Forelimb muscle (tissue), 1 donor: ENCODE results near the gene CAMK1G. TPM values are rescaled to one million over a fixed set of nuclear protein-coding genes. Genes with fewer than 3 reads are reported as not detected.

ENCODE experiments used
- DNase-seq: peaks from one replicate; pipeline ENCODE4 v3.0.0-alpha.2; 2013; ENCODE audit warnings: low read depth
- polyA plus RNA-seq: library from polyadenylated mRNA; unstranded; fragments of 120-200 nt; gene quantifications from one replicate; pipeline ENCODE4 v1.2.1, GENCODE V29; 2013; ENCODE audit not compliant: insufficient read length

CAMK1G gene
- polyA plus RNA-seq, 1 donor: not detected

DNA sequence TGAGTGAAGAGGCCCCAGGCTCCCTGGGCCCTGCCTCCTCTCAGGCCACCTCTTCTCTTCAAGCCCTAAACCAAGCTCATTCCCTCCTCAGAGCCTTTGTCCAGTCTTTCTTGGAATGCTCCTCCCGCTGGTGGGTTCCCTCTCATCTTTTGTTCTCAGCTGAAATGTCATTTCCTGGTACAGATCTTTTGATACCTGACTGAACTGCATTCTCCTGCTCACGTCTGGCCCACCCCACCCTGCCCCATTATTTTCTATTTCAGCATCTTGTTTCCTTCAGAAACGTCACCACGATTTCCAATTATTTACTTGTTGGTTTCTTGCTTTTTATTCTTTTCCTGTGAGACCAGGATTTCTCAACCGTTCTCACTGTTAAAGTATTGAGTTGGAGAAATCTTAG is 52.3 kb downstream of the CAMK1G start:
- no peak for DNase-seq

DNA sequence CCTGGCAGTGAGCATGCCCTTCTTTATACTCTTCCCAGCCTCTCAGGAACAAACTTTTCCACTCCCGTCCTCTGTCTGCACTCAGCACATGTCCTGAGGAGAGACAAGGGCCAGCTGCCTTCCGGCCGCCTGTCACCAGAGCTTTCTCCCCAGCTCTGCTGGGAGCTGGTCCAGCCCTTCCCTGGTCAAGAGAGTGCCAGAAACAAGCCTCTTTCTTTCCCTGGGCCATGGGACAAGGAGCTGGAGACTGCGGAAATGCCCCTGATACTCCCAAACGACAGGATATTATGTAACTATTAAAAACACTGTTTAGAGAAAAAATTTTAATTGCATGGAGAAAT is 58.3 kb downstream of the CAMK1G start:
- DNase-seq: no peak

DNA sequence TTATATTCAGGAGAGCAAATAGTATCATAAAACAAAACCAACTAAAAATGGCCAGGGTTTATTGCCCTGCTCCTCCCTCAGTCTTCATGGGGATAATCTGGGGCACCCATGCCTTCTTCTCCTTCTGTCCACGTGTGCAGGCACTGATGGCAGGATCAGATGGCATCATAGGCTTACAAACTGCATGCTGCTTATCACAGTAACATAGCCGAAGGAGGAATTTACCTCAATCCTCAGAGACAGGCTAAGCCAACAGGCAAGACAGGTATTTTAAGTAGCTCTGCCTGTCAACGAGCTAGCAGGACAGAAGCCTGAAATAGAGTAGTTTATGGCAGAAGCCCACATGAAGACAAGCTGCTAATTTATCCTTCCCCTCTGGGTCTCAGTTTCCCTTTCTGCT is 59.3 kb downstream of the CAMK1G start:
- DNase-seq: no peak

DNA sequence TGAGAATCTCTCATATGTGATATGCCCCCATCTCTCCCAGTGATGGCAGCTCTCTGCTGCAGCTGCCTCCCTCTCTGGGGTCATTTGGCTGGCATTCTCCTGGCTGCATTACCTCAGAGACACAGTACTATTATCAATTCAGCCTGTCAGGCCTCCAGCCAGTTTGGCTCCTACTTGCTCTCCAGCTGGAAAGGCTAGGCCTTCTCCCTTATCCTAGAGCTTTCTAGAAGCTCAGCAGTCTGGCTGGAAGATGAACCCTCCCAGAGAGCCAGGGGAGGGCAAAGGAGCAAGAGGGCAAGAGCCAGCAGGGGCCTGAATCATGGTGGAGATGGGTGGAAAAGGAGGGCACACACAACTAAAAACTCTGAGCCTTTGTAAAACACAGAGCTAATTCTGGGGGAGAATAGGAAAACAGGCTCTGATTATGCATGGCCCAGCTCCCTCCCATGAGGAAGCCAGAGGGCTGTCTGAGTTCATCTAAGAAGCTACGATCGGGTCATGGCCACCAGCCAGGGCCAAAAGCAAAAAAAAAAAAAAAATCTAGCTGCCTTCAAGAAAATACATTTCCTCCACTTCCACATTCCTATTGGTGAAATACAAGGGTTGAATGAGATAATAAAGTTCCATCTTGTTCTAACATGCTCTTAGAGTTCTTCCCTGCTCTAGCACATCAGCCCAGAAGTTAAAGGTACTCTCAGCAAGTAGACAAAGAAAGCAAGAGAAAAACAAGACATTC is 59.9 kb downstream of the CAMK1G start:
- no peak for DNase-seq

DNA sequence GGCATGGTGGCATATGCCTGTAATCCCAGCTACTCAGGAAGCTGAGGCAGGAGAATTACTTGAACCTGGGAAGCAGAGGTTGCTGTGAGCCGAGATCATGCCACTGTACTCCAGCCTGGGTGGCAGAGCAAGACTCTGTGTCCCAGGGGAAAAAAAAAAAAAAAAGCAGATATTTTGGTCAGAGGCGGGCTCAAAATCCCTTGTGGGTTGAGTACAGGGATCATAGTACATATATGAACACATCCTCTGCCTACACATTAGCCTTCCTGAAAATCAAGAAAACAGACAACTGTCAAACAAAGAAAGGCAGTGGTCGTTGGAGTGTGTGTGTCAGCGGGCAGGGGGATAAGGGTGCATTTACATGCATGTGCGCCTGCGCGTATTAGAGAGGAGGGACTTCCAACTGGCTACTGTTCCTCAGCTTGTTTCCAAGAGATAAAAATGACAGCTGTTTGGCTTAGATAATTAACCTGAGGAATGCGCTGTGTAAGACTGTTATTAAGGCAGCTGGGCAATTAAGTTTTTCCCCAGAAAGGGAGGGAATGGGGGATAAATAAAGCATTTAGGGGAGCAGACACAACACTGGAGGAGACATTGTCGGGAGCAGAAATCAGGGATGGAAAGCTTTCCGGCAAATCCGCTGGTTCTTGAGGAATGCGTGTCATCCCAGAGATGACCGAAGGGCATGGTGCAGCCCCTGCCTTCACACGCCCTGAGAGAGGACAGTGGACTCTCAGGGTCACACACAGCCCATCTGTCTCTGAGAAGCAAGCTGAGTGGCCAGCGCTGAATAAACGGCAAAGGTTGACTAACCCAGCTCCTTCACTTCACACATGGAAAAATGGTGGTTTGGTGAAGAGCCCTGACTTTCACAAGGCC is 62.3 kb downstream of the CAMK1G start:
- no peak for DNase-seq

DNA sequence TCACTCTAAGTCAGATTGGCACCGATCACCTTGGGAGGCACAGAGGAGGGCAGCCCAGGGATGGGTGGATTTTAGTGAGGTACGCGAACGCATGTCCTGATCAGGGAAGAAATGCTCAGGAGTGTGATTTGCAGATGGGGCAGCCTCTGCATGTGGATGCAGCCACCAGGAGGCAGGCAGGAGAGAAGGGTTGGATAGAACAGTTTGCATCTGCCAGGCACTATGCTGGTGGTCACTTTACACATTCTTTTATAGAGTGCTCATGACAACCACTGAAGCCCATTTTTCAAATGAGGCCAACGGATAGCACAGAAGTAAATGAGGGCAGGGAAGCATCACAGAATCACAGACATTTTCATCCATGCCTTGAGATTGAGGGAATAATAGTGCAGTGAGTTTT is 63.0 kb downstream of the CAMK1G start:
- no peak for DNase-seq

DNA sequence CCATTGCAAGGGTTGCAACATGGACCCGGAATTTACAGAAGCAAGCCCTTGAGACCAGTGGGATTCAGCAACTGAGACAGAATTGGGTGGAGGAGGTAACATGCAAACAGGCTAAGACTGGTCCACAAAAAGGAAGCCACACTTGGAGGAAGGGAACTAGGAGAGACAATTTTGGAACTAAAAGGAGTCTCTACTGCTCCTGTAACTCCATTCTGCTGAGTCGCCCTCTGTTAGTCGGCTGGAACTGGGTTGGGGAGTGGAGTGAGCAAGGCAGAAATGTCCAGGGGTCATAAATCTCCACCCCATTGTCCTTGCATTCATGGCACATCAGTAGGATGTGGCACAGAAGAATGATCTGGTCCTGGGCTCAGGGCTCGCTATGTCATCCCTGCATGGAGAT is 63.6 kb downstream of the CAMK1G start:
- DNase-seq: no peak

DNA sequence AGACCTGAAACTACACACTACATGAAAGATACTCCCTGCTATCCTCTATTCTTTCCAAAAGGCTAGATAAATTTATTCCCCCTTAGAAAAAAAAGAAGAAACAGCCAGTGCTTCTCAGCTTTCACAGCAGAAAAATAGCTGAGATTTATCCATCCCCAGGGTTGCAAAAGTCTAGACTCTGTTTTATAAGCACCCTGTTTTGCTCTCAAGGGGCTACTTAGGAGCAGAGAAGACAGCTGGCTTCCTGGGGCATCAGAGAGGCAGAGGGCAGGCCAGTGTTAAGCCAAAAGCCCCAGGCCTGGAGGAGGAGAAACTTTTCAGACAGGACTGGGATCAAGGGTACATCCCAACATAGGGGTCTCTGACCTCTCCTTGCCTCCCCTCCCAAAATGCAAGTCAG is 64.8 kb downstream of the CAMK1G start:
- DNase-seq: no peak

DNA sequence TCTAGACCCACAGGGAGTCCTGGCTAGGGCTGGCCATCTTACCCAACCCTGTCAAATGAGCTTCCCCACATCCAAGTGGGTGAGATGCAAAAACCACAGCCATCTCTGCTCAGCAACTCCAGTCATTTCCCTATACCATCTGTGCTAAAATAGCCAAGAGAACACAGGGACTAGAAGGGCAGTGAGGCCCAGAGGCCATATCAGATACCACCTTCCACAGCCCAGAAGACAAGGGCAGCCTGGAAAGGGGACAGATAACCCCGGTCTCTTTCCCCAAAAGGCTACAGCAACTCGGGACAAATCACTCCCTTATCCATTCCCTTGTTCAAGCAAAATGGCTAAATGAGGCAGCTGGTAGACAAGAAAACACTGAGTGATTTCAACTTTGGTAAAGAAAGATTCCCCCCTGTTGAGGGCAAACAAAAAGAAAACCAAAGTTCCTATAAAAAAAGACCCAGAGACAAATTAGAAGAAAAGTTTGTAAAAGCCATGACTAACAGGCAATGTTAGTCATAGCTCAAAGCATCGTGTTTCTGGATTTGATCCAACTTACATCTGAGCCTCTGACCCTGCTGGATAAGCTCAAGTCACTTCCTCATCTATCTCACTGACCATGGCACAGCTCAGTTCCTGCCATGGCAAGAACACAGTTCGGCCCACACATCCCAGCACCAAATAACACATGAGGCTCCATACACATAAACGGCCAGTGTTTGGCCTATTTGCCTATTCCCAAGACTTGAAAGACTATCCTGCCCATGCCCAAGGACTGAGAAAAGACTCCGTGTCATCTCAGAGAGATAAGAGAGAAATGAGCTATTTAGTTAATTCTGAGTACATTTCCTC is 65.6 kb downstream of the CAMK1G start:
- DNase-seq: no peak

DNA sequence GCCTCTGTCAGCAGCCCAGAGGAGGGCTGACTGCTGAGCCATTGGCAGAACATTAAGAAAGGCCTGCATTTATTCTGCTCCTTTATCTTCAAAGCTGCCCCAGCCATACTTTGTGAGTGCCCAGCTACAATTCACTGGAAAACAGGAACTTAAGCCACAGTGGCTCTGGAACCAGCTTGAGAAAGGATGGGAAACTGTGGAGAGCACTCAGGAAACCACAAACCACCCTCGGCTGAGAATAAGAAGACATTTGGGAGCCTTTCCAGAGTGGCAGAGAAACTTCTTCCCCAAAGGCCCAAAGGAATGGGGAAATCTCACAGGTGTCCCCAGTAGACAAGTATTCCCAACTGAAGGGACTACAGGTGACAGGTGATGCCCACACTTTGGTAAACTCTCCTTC is 66.9 kb downstream of the CAMK1G start:
- DNase-seq: no peak

DNA sequence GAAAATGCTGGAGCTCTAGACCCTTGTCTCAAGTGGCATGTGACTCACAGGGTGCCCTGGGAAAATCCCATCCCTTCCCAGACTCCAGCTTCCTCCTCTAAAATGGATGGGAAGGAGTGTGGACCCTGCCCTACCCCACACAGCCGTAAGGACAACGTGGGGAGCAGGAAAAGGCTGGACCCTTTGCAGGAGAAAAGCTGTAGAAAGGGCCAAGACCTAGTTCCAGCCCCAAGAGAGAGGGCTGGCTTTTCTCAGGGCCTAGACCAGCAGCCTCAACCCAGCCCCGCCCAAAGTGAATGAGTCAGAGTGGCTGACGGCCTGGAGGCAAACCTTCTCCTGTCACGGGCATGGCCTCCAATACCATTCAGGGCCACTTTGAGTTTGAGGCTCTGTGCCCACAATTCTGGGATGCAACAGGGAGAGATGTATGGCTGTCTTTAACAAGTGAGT is 67.6 kb downstream of the CAMK1G start:
- DNase-seq: no peak

DNA sequence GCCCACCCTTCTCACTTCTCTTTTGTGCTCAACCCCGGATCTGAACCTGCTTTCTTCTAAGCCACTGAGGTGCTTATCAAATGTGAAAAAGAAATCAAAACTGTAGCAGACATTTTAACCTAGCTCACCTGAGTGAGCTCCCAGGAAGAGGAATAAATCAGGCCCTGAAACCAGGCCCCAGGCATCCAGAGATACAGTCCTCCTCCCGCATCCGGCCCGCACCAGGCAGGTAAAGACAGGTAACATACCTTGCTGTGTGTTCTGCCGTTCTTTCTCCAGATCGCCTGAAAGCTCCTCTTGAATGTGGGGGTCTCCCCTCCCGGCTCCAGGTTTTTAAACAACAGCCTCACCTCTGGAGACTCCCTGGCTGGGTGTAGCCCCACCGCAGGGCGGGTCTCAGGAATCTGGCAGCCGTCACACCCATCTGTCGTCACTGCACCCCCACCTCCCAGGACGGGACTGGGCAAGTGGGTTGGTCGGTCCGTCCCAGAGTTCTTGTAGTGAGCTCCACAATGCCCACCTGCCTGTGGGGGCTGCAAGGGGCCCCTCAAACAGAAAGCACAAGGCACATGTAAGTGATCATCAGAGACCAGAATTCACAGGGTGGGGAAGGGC is 68.7 kb downstream of the CAMK1G start, which contains the start of gene LAMB3:
LAMB3 (minus strand) TSS at position 305 of the 615 bp plus-strand sequence. CDS start 1,481 bp downstream, outside the sequence.
- no peak for DNase-seq

DNA sequence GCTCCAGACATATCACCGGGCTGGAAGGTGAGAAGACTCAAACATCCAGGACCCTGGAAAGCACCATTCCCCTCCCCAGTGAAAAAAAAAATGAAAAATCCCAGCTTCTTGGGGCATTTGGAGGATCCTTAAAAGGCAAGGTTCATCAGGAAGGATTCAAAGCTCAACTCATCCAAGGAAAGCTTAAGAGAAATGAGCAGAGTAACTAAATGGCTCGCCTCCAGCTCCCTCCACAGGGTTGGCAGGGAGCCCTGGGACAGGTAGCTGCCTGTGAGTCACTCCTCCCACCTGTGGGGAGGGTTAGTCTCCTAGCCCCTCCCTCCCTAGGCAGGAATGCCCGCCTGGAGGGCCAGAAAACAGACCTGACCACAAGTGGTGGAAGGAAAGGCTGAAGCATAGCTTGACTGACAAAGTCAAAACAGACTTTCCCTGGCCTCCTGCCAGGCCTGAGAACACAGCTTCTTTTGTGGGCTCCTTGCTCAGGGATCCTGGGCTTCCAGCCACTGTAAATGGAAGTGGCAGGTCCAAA is 69.4 kb downstream of the CAMK1G start:
- no peak for DNase-seq

DNA sequence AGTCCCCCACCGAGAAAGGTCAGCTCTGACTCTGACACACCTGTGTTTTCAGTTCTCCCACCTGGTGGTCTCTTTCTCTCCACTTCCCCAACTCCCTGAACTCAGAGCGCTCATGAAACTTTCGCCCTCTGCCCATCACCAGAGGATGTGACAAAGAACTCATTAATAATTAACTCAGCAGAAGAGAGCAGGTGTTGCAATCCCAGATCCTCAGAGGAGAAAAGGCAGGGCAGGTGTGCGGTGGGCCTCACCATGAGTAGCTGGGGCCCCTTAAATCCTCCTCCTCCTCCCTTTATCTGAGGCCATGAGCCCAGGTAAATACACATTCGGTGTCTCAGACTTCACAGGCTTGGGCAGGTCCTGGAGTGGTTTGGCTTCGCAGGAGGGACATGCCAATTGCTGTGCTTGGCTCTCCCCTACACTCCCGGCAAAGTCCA is 70.4 kb downstream of the CAMK1G start:
- no peak for DNase-seq

DNA sequence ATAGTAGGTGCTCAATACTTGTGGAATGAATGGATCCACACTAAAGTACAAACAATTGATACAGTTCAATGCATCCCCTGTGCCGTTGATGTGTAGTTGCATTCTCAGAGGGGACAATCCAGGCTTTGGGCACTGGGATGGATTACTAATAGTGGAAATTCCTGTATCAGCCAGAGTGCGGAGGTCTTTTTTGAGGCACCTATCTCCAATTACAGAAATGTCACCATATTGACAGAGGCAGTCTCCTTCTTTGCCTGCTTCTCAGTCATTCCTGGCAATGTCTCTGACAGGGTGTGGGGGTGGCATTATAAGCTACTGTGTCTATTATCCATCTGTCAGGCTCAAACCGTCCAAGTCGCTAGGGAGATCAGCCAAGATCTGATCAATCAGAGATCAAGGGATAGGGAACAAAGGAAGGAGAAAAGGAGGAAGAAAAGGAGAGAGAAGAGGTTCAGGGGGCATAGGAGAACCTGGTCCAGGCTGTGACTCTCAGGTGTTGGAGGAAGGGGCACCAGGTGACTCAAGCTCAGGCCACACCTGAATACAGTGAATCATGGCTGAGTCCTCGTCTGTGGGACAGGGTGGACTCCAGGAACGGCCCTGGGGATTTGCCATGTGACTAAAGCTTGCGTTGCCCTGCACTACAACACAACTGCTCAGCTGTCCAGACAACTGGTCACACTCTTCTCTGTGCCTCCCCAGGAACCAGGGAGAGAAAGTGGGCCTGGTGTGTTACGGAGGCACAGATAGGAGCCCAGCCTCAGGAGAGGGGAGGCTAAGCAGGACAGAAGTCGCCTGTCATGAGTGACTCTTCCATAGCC is 72.1 kb downstream of the CAMK1G start:
- no peak for DNase-seq

DNA sequence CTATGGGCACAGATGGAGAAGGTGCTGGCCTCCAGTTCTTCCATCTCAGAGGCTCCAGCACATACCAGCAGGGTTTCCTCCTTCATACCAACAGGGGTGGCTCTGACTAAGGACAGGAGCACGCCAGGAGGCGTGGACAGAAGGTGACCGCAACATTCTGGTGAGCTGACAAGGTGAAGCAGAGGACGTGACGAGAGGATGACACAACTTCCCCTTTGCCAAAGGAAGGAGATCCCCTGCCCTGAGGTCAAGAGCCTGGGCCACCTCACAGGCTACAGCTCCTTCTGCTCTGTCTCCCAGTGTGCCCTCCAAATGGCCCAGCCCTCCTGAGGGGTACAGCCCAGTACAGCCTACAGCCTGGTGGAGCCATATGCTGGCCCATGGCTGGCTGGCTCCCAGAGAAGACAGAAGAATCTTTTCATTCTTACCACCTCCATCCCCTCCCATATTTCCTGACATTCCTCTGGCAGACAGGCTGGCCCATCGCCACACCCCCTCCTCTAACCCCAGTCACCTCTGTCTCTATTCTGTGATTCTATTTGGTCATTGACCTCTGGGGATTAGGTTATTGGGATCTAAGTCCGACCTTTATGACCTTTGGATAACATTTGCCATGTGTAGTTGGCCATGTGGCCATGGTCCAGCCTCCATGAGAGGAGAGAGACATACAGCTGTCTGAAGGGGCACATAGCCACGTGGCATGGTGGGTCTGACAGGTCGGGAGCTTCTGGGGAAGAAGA is 73.8 kb downstream of the CAMK1G start:
- no peak for DNase-seq

DNA sequence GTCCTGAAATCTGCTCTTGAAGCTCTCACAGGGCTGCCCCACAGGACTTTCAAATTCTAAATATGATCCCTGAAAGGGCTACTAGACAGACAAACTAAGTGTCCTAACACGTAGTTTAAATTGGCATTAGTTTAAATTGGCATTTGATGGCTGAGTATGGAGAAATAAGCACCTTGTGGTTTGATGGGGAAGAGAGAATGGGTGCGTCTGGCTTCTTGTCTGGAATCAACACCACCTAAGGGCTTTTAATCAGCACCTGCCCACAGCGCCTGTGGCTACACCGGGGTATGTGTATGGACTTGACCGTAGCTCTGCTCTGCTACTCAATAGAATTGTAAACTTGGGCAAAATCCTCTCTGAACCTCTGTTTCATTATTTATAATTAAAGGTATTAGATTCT is 74.4 kb downstream of the CAMK1G start:
- no peak for DNase-seq

DNA sequence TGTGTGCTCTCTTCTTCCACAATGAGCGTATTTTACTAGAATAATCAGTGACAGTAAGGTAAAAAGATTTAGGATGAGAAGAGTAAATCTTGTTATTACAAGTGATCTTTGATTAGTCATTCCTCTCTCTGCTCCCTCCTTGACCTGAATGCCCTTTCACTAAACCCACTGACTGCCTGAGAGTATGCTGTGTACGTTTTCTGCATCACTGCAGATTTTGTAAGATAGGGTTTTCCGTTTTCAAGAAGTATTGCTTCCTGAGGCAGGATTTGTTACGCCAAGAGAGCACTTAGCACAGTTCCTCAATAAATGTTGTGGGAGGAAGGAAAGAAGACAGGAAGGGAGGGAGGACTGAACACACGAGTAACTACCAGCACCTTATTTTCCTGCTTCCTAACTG is 76.4 kb downstream of the CAMK1G start:
- no peak for DNase-seq

DNA sequence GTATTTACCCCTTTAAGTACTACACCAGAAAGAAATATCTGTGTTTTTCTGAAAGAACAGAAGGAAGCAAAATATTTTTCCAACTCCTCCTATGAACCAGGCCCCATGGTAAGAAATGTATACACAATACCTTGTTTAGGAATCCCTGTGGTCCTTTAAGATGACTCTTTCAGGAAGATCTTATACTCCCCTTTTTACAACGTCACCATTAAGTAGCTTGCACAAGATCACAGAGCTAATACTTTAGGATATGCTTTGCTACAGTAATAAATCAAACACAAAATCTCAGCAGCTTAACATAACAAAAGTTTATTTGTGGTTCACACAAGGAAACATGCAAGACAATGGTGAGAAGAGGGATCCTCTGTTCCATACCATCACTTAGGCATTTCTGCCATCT is 77.6 kb downstream of the CAMK1G start:
- no peak for DNase-seq

DNA sequence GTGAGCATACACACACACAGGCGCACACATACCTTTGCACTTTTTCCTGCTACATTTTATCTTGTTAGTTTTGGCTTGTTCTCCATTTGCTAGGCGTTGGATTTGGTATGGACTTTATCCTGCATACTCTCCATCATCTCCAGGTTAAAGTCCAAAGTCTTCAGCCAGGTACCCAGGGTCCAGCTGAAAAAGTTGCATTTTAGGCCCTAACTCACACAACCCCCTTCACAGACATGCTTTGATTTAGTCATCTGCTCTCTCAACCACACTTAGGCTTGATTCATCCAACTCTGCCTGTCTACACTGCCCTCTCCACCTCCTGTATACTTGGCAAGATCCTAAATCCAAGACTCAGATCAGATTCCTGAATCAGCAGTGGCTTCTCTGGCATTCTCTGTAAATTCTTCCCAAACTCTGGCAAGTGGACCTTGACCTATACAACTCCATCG is 79.4 kb downstream of the CAMK1G start:
- no peak for DNase-seq
